ENCODE data around the gene AQP12B.

The AQP12B gene

DNA sequence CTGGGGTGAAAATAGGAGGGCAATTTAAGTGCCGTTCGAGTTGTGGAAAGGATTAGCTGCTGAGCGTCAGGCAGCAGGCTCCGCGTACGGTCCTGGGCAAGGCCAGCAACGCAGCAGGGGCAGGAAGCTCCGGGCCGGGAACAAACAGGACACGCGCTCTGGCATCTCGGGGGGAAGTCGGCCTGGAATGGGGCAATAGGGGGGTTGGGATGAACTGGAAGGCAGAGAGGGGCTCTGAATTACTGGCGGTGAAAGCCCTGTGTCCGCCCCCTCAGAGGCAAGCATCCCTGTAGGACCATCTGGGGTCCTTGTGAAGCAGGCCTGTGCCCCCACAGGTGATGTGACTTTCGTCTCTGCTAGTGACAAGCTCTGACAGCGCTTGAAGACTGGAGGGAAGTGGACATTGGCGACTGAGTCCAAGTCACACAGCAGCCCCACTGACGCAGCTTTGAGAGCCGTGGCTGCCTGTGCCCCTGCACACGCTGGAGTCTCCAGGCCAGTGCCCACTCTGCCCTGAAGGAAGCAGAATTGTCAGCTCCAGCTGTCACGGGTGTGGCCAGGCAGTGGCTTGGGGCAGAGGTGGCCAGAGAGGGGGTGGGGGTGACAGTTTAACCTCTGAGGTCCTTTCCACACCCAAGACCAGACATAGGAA is 35.1 kb downstream of the AQP12B start:
- no peak for DNase-seq

DNA sequence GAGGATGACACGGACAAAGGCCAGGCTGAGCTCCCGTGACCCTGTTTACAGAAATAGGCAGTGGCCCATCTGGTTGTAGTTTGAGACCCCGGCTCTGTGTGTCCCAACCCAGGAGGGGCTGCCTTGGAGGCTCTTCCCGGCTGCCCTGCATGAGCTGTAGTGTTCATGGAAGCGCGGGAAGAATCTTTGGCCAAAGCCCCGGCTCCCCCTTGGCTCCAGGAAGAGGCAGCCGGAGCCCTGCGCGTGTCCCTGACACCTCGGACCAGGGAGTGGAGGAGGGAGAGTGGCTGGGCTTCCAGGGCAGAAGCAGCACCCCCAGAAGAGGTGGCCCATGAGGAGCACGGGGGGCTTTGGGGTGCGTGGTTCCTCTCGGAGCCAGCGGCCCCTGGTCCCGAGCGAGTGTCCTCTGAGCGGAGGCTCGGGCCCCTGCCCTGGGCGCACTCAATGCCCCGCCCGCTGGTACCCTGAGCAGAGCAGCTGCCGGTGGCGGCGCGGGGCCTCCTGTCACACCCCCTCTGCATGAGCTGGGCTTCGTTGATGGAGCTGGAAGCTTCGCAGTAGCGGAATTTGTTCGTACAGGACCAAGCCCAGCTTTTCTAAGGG is 35.7 kb downstream of the AQP12B start:
- DNase-seq: no peak

DNA sequence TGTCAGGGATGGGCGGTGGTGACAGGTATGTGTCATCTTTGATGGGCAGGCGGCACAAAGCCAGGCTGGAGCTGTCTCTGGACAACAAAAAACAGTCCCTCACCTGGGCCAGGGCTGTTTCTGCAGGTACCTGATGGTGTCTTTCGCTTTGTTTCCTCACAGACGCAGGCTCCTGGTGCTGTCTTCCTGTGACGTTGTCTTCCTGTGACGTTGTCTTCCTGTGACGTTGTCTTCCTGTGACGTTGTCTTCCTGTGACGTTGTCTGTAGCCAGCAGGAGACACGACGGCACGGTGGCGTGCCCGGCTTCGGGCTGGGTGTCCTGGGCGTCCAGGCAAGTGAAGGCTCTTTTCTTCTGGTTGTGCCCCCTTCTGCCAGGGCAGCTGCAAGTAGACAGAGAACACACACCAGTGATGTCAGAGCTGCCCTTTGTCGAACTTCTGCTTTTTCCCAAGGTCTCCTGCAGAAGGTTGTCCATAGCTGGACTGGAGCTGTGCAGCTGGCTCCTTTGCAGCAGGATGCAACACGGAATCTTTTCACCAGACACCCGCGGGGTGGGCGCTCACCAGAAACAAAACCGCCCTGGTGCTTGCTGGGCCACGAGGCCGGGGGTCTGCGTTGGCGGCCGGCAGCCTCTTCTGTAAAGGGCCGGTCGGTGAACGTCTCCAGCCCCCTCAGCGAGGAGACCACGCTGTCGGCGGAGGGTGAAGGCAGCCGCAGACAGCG is 36.3 kb downstream of the AQP12B start:
- no peak for DNase-seq

DNA sequence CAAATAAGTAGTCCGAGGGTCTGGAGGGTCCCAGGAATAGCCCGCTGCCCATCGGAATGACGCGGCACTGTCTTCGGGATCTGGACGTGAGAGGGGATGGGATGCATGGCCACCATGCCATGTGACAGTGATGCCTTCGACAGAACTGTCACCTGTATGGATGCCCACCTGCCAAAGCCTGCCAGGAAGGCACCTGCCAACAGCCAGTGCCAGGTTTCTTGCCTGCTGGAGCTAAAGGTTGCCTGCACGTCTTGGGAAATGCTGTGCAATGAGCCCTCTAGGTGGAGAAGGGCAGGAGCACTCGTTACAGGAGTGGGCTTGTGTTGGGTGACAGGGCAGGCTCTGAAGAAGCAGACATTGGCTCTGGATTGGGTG is 36.9 kb downstream of the AQP12B start:
- DNase-seq: no peak

DNA sequence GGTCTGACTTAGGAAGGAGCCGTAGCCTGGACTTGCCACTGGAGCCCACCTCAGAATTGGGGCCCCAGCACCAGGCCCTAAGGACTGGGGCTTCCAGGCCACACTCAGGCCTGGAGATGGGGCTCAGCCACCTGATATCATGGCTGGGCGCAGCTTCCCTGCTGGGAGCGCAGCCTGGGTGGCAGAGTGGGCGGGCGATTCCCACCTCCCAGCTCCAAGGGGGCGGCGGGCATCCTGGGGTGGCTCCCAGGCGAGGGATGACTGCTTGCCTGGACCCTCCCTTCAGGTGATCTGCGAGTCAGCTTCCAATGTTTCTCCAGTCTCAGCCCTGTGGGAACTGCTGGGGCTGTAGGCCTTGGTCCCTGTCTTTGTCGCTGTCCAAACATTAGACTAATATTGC is 37.3 kb downstream of the AQP12B start:
- no peak for DNase-seq

DNA sequence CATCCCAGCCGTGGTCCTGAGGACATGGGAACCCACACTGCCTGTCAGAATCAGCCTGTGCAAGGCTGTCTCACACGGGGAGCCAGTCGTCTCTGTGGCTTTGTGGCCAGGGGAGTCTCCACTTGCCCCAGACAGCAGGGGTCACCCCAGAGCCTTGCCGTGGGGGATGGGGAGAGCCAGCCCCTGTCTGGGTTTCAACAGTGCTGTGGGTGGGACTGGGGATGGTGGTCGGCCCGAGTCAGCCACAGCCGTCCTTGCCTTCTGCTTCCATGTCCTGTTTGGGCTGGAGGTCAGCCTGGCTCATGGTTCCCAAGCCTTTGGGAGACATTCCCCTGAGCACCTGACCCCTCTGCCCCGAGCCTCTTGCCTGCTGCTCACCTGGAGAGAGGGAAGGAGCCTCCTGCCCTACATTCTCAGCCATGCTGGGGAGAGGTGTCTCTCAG is 37.8 kb downstream of the AQP12B start:
- no peak for DNase-seq

DNA sequence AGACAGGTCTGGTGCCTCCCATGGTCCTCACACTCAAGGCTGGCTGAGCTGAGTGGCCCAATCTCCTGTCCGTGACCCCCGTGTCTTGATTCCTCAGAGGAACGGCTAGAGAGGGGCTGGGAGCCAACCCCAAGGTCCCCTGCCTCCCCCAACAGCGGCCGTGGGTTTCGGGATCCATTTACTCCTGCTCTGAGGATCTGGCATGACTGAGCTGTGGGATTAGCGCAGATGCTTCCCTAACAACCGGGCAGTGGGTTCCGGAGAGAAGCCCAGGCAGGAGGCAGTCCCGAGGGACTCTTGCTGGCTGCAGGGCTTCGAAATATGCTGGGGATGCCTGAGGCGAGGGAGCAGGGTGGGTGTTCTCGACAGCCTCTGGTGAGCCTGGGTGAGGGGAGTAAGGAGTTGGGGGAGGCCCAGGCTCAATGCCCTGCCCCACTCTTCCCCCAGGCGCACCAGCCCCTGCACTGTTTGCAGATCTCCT is 38.5 kb downstream of the AQP12B start:
- DNase-seq: no peak

- DNase-seq: no peak
Measured at GRCh38 chr2:240643811-240644150, 38.9 kb downstream of the AQP12B start.

GRCh38 chr2:240643093-240643810 is 39.4 kb downstream of the AQP12B start:
- DNase-seq: no peak

DNA sequence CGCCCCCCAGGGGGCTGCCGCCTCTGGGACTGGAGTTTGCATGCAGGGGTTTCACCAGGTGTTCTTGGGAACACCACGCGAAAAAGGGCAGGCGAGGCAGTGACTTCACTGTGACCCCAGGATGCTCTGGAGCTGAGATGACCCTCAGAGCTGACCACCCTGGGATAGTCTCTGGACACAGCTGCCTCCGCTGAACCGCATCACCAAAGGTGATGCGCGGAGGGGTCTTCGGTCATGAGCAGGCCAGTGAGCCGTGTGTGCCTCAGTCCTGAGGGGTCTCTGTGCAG is 39.9 kb downstream of the AQP12B start:
- no peak for DNase-seq

- no peak for DNase-seq
Measured at GRCh38 chr2:240642061-240642805, 40.5 kb downstream of the AQP12B start.

DNA sequence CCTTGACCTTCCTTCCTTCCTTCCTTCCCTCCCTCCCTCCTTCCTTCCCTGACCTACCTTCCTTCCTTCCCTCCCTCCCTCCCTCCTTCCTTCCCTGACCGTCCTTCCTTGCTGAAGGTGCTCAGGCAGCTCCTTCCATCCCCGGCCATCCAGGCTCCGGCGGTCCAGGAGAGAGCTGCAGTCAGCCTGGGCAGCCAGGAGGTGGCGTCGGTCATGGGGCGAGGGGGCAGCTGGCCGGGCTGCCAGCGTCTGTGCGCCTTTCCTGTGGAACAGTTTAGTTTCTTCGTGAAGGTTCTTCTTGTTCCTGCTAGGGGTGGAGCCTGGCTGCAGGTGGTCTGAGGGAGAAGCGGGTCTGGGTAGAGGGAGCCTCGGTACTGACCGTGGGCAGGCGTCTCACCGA is 41.7 kb downstream of the AQP12B start:
- no peak for DNase-seq

DNA sequence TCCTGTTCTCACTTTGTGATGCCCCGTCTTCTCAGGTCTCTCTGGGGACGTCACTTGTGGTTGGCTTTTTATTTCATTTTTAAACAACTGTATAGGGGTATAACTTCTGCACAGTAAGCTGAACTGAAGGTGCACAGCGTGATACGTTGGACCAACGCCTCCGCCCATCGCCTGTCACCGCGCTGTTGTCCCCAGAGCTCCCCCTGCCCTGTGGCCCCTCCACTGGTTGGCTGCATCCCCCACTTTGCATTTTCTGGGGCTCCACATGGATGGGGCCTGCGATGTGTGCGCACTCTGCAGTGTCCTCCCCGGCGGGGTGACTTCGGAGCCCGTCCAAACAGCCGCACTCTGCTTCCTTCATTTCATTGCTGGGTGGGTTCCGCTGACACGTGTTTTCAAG is 43.1 kb downstream of the AQP12B start:
- DNase-seq: no peak

DNA sequence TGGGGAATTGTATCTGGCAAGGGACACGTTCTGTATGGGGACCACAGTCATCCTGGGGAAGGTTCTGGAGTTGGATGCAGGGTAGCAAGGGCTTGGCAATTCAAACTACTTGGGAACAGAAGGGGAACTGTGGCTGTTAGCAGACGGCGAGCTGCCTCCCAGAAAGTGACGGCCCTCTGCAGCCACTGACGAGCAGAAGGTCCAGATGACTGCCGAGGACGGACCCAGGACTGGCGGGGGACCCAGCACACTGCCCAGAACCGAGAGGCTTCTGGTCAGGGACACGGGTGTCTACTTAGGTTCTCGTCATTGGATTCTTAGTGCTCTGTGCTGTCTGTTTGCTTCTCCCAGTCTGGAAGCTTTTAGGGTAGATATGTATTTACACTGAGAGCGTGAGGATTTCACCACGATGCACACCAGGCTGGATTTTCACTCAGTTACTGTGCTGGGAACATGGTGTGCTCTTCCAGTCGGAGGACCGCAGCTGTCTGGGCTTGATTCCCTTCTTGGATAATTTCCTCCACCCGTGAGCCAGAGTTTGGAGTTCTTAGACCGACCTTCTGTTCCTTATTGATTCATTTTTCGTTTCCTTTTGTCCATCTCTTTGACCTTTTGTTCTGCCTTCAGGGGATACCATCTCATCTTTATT is 44.0 kb downstream of the AQP12B start:
- no peak for DNase-seq

- DNase-seq: no peak
Measured at GRCh38 chr2:240637901-240638345, 44.8 kb downstream of the AQP12B start.

DNA sequence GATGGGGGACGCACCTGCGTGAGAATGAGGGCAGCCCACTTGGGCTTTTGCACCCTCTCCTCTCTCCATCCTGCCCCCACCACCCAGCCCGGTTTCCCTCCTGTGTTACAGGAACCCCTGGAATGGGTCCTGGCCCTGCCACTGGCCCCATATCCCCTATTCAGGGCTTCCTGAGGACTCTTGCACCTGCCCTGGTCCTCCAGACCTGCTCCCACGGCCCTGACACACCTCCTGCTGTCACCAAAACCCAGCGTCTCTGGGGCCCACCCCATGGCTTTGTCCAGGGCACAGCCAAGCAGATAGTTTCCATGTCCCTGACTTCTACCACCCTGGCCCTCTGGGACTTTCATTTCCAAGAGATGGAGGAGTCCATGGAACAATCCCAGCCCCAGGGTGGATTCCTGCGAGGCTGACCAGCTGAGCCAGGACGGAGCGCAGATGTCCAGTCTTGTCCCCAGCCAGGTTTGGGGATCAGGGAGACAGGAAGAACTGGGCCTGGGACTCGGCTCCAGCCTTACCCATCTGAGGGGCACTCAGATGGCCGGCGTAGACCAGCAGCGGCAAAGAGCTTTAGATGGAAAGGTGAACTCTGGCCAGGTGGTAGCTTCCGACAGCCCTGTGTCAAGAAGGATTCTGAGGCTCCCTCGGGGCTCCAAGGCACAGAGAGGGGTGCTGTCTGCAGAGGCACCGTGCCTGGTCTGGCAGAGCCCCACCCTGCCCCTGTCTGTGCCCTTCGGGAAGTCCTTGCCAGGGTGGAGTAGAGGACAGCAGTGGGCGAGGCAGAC is 45.4 kb downstream of the AQP12B start:
- no peak for DNase-seq

- DNase-seq: no peak
Measured at GRCh38 chr2:240636563-240637115, 46.0 kb downstream of the AQP12B start.

DNA sequence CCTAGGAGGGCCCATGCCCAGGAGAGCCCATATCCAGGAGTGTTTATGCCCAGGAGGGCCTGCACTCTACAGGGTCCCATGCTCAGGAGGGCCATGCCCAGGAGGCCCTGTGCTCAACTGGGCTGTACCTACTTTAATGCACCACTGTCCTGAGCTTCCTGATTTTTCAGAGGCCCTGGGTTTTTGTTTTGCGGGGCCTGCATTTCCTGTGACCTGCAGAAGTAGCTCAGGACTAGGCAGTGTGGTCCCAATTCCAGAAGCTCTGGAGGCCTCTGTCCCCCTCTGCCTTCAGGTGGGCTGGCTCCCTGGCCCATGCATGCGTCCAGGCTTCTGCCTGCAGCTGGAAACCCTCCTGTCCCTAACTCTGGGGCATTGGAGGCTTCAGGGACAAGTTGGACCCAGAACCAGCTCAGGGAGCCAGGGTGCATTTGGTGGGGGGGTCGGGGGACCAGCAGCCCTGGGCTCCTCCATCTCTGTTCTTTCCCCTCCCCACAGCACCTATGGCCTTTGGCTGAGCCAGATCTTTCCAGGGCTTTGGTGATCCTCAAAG is 46.6 kb downstream of the AQP12B start:
- no peak for DNase-seq

DNA sequence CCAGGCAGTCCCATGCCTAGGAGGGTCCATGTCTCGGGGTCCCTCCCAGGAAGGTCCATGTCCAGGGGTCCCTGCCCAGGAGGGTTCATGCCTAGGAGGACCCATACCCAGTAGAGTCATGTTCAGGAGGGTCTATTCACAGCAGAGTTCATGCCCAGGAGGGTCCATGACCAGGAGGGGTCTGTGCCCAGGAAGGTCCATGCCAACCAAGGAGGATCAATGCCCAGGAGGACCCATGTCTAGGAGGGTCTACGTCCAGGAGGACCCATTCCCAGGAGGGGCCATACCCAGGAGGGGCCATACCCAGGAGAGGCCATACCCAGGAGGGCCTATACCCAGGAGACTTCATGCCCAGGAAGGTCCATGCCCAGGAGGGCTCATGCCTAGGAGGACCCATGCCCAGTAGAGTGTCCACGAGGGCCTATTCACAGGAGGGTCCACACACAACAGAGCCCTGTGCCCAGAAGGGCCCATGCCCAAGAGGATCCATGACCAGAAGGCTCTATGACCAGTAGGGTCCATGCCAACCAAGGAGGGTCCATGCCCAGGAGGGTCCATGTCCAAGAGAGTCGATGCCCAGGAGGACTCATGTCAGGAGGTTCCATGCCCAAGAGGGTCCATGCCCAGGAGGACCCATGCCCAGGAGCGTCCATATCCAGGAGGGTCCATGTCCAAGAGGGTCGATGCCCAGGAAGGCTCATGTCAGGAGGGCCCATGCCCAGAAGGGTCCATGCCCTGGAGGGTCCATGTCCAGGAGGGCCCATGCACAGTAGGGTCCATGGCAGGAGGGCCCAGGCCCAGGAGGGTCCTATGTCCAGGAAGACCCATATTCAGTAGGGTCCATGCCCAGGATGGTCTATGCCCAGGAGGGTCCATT is 47.3 kb downstream of the AQP12B start:
- no peak for DNase-seq

DNA sequence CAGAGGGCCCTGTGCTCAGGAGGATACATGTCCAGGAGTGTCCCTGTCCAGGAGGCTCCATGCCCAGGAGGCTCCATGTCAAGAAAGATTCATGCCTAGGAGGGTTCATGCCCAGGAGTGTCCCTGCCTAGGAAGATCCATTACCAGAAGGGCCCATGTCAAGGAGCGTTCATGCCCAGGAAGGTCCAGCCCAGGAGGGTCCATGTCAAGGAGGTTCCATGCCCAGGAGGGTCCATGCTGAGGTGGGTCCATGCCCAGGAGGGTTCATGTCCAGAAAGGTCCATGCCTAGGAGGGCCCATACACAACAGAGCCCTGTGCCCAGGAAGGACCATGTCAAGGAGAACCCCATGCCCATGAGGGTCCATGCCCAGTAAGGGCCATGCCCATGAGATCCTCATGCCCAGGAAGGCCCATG is 50.4 kb downstream of the AQP12B start:
- no peak for DNase-seq

Data from COR-L47 (cell line).